Measurements from ENCODE around the gene TMEM233.

The TMEM233 gene

GRCh38 chr12:119593578-119594398, at the start of gene TMEM233:
Gene TMEM233, plus strand, starts transcription at chr12:119593774. Its CDS starts 75 bp downstream, at chr12:119593849.
- no peak for DNase-seq

GRCh38 chr12:119544765-119545625, 48.6 kb upstream of the TMEM233 start:
- peak; percentile 75 for DNase-seq

GRCh38 chr12:119546340-119546739, 47.2 kb upstream of the TMEM233 start:
- no peak for DNase-seq

GRCh38 chr12:119547001-119547400, 46.6 kb upstream of the TMEM233 start:
- no peak for DNase-seq

- DNase-seq: no peak
These were observed 36.7 kb upstream of the TMEM233 start for GRCh38 chr12:119556854-119557253.

- no peak for DNase-seq
These were observed 28.2 kb upstream of the TMEM233 start for GRCh38 chr12:119565404-119565803.

- DNase-seq: no peak
These were observed 22.8 kb upstream of the TMEM233 start for GRCh38 chr12:119570771-119571170.

GRCh38 chr12:119573086-119573485, 20.5 kb upstream of the TMEM233 start:
- no peak for DNase-seq

GRCh38 chr12:119574255-119574654, 19.3 kb upstream of the TMEM233 start:
- DNase-seq: no peak

- DNase-seq: no peak
These were observed 17.3 kb upstream of the TMEM233 start for GRCh38 chr12:119576118-119576810.

- DNase-seq: no peak
These were observed 16.7 kb upstream of the TMEM233 start for GRCh38 chr12:119576915-119577314.

- DNase-seq: no peak
These were observed 15.5 kb upstream of the TMEM233 start for GRCh38 chr12:119578112-119578511.

GRCh38 chr12:119589097-119589496, 4.5 kb upstream of the TMEM233 start:
- DNase-seq: peak; percentile 51

GRCh38 chr12:119589634-119590033, 3.9 kb upstream of the TMEM233 start:
- DNase-seq: no peak

GRCh38 chr12:119592232-119592631, 1.3 kb upstream of the TMEM233 start:
- DNase-seq: no peak

GRCh38 chr12:119594399-119594730, 791 bp downstream of the TMEM233 start:
- DNase-seq: no peak

GRCh38 chr12:119594772-119595445, 1.3 kb downstream of the TMEM233 start:
- DNase-seq: no peak

GRCh38 chr12:119598159-119598558, 4.6 kb downstream of the TMEM233 start:
- no peak for DNase-seq

- no peak for DNase-seq
These were observed 8.5 kb downstream of the TMEM233 start for GRCh38 chr12:119601877-119602733.

GRCh38 chr12:119602734-119603094, 9.1 kb downstream of the TMEM233 start:
- DNase-seq: no peak

GRCh38 chr12:119603767-119604166, 10.2 kb downstream of the TMEM233 start:
- no peak for DNase-seq

- no peak for DNase-seq
These were observed 15.8 kb downstream of the TMEM233 start for GRCh38 chr12:119609358-119609757.
